ENCODE measurements around the gene ILDR2.

GRCh38 chr1:166868639-166869038 is 106.7 kb downstream of the ILDR2 start:
- TF ChIP-seq CTCF (IDR thresholded peaks at IDR 0.05) (no peak), POLR2A (IDR thresholded peaks at IDR 0.05) (no peak)

Measured in adrenal gland (tissue), 5 donors.